Measurements from ENCODE around the gene SUSD1. TPM values are rescaled to one million over a fixed set of nuclear protein-coding genes. Genes with fewer than 3 reads are reported as not detected.

Gene SUSD1
- total RNA-seq, 6 donors from 2014 or later: 15.5 to 29.5 (median 20.4) TPM

- H3K27me3 ChIP-seq: no peaks in the 10 kb centered on the region
- H3K4me1 ChIP-seq: no peaks in the 10 kb centered on the region
- no peaks in the 10 kb centered on the region for H3K9me3 ChIP-seq
- WGBS, 2 donors: 73 to 78% methylated on average over 9 of the region's 9 CpGs
- no peak for TF ChIP-seq POLR2AphosphoS5 (IDR thresholded peaks at IDR 0.05)
- no peak for TF ChIP-seq EP300 (IDR thresholded peaks at IDR 0.05)
- no peak for TF ChIP-seq POLR2A (IDR thresholded peaks at IDR 0.05)
- TF ChIP-seq CTCF (IDR thresholded peaks at IDR 0.05): no peak
- DNase-seq (no peak), ATAC-seq (ENCODE audit: low FRiP score in 2 of 2) (no peak)
- H3K4me3 ChIP-seq: no peak overlapping the region
- H3K27ac ChIP-seq: no peak overlapping the region
- H3K36me3 ChIP-seq: peaks cover 0 to 17% (median 2%) of the 10 kb centered on the region in 4 donors
Observed at GRCh38 chr9:112110094-112110776, 64.9 kb downstream of the SUSD1 start.

DNA sequence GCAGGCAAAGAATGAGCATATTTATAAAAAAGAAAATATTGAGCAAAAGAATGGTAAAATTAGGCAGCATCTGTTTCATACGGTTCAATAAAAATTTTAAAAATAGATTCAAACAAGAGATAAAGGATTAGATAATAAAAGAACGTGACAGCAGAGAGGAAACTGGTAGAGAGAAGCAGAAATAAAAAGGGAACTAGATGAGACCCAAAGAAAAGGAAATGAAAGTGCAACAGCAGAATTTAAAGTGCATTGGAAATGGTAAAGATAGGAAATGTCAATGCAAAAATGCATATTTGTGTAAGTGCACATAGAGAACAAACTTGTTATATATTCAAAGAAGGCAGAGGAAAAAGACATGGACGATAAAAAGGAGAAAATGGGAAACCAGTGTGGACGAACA, 70.2 kb downstream of the SUSD1 start:
- no peaks in the 10 kb centered on the region for H3K36me3 ChIP-seq
- WGBS, 2 donors: 70% methylated on average over 4 of the region's 4 CpGs
- DNase-seq: no peak
- H3K4me3 ChIP-seq: no peak overlapping the region
- no peaks in the 10 kb centered on the region for H3K9me3 ChIP-seq
- H3K27me3 ChIP-seq: no peaks in the 10 kb centered on the region
- H3K27ac ChIP-seq: no peak overlapping the region
- no peak for ATAC-seq (ENCODE audit: low FRiP score in 2 of 2)
- TF ChIP-seq POLR2A (IDR thresholded peaks at IDR 0.05): no peak
- TF ChIP-seq CTCF (IDR thresholded peaks at IDR 0.05): no peak
- TF ChIP-seq EP300 (IDR thresholded peaks at IDR 0.05): no peak
- no peak for TF ChIP-seq POLR2AphosphoS5 (IDR thresholded peaks at IDR 0.05)
- no peaks in the 10 kb centered on the region for H3K4me1 ChIP-seq

DNA sequence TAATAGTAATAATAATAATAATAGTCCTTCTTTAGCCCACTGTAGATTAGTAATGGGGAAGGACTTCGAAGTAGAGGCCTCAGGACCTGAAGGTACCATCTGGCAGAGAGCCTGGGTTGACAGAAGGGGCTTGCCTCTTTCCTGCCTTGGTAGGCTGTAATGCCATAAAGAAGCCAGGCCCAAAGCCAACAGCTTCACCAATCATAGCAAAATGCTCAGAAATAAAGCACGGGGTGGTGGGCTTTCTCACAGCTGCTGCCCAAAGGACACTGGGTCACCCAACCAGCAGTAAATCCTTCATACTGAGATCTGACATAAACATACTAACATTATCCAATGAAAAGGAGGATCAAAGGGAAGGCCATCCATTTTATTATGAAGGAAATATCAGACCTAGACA, 70.7 kb downstream of the SUSD1 start:
- H3K27me3 ChIP-seq: no peaks in the 10 kb centered on the region
- WGBS, 2 donors: 89 to 91% methylated on average over 2 of the region's 2 CpGs
- H3K36me3 ChIP-seq: no peaks in the 10 kb centered on the region
- H3K4me1 ChIP-seq: no peaks in the 10 kb centered on the region
- ATAC-seq (ENCODE audit: low FRiP score in 2 of 2) (no peak), DNase-seq (no peak)
- H3K9me3 ChIP-seq: no peaks in the 10 kb centered on the region
- H3K27ac ChIP-seq: no peak overlapping the region
- H3K4me3 ChIP-seq: no peak overlapping the region
- no peak for TF ChIP-seq EP300 (IDR thresholded peaks at IDR 0.05)
- no peak for TF ChIP-seq POLR2A (IDR thresholded peaks at IDR 0.05)
- TF ChIP-seq POLR2AphosphoS5 (IDR thresholded peaks at IDR 0.05): no peak
- TF ChIP-seq CTCF (IDR thresholded peaks at IDR 0.05): no peak

GRCh38 chr9:112103405-112103804, 71.7 kb downstream of the SUSD1 start:
- WGBS, 2 donors: 92 to 97% methylated on average over 5 of the region's 5 CpGs
- ATAC-seq (ENCODE audit: low FRiP score in 2 of 2): no peak
- no peak for DNase-seq
- H3K27me3 ChIP-seq: no peaks in the 10 kb centered on the region
- TF ChIP-seq POLR2A (IDR thresholded peaks at IDR 0.05) (no peak), EP300 (IDR thresholded peaks at IDR 0.05) (no peak), POLR2AphosphoS5 (IDR thresholded peaks at IDR 0.05) (no peak), CTCF (IDR thresholded peaks at IDR 0.05) (no peak)
- no peak overlapping the region for H3K27ac ChIP-seq
- no peaks in the 10 kb centered on the region for H3K4me1 ChIP-seq
- H3K9me3 ChIP-seq: no peaks in the 10 kb centered on the region
- H3K36me3 ChIP-seq: no peaks in the 10 kb centered on the region
- H3K4me3 ChIP-seq: no peak overlapping the region

Measured in upper lobe of left lung (tissue), 6 donors.